Jurkat, Clone E6-1 (cell line): ENCODE results near the gene MRPL50.

ENCODE experiments used
- DNase-seq: peaks from one replicate; pipeline ENCODE4 v3.0.0-alpha.2; 2011; ENCODE audit warnings: low read depth, low spot score
- H3K4me3 ChIP-seq: 2 replicates; pipeline ENCODE4 v1.5.1; 2011; ENCODE audit warnings: mild to moderate bottlenecking, low read length, control low read depth, moderate library complexity

Gene MRPL50

GRCh38 chr9:101383361-101383760, 15.1 kb downstream of the MRPL50 start:
- DNase-seq: no peak
- H3K4me3 ChIP-seq: no peak overlapping the region

DNA sequence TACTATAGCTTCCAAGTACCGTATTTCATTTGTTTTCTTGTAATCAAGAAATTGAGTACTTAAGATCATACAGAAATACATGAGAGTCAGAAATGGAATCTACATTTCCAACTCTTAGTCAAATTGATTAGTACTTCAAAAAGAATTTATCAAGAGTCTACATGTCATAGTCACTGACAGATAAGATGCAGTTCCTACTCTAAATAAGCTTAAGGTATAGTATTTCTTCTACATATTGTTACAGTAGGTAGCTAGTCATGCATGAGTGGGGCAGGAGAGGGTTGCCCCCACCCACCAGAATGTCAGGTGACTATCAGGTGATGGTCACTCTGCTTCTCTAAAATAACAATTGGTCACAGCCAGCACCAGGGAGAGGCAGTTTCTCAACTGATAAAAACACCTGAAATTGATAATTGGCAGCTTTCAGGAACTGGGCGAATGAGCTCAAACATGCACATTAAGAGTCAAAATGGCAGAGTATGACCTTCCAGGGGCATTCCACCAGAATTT, 16.5 kb downstream of the MRPL50 start:
- no peak for DNase-seq

DNA sequence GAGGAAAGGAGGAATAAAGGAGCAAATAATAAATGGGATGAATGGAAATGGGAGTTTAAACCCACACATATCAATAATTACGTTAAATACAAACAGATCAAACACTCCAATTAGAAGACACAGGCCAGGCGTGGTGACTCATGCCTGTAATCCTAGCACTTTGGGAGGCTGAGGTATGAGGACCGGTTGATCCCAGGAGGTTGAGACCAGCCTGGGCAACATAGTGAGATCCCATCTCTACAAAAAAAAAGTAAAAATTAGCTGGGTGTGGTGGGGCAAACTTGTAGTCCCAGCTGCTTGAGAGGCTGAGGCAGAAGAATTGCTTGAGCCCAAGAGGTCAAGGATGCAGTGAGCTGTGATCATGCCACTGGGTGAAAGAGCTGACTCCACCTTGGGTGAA, 17.3 kb downstream of the MRPL50 start:
- no peak overlapping the region for H3K4me3 ChIP-seq
- DNase-seq: no peak

More for the DNA sequence above, 16.5 kb downstream of the MRPL50 start:
- H3K4me3 ChIP-seq: no peak overlapping the region

GRCh38 chr9:101380295-101380694, 18.1 kb downstream of the MRPL50 start:
- no peak for DNase-seq
- no peak overlapping the region for H3K4me3 ChIP-seq

DNA sequence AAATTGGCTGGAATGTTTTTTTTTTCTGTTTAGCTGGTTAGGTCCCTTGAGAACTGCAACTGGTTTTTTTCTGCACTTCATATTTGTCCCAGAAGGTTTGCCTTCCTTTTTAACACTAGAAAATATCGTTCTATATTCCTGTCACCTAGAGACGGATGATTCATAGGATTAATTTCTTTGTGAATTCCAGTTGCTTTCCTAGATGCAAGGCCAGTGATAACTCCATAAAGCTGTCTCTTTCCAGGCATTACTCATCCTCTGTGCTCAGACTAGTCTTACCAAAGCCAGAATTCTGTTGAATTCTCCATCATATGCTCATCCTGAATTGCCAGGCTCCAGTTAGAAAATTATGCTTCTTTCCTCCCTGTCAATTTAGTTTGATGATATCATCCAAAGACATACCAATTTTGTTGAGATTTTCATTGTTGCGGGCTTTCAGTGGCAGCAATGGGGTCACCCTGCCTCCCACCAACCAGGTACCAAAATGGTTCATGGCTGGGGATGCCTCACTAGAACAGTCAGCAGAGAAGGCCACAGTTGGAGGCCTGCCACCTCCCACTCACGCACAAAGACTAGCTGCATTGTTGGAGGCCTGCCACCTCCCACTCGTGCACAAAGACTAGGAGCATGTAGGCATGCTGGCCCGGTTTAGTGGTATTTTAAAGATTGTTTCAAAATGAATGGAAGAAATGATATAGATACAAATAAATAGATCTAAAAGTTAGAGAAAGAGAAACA, 22.1 kb downstream of the MRPL50 start:
- H3K4me3 ChIP-seq: no peak overlapping the region
- DNase-seq: no peak

- DNase-seq: no peak
- H3K4me3 ChIP-seq: no peak overlapping the region
These were observed 22.9 kb downstream of the MRPL50 start for GRCh38 chr9:101375546-101375945.

- no peak overlapping the region for H3K4me3 ChIP-seq
- DNase-seq: no peak
These were observed 25.9 kb downstream of the MRPL50 start for GRCh38 chr9:101372327-101373118.

GRCh38 chr9:101371813-101372212, 26.6 kb downstream of the MRPL50 start:
- no peak overlapping the region for H3K4me3 ChIP-seq
- DNase-seq: no peak

- H3K4me3 ChIP-seq: no peak overlapping the region
- DNase-seq: no peak
These were observed 28.4 kb downstream of the MRPL50 start for GRCh38 chr9:101369884-101370531.

- no peak overlapping the region for H3K4me3 ChIP-seq
- DNase-seq: no peak
These were observed 29.1 kb downstream of the MRPL50 start for GRCh38 chr9:101369286-101369685.

- no peak for DNase-seq
These were observed 31.1 kb downstream of the MRPL50 start for GRCh38 chr9:101367323-101367722.

GRCh38 chr9:101366038-101366756, 32.2 kb downstream of the MRPL50 start:
- DNase-seq: no peak
- H3K4me3 ChIP-seq: no peak overlapping the region

More at GRCh38 chr9:101367323-101367722, 31.1 kb downstream of the MRPL50 start:
- H3K4me3 ChIP-seq: no peak overlapping the region

DNA sequence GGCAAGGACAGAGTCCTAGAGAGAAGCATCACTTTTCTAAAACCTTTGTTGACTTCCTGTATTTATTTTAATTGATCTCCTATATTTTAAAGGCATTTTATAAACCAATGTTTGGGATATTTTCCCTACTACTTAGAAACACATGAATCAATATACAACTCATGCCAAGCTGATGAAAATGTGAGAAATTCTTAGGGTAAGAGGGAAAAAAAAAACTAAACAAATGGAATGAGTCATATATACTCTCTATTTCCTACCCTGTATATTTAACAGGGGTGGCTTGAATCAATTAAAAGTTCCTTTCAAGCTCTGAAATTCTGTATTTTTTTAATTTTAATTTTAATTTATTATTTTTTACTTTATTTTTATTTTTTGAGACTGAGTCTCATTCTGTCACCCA, 33.2 kb downstream of the MRPL50 start:
- H3K4me3 ChIP-seq: no peak overlapping the region
- no peak for DNase-seq

GRCh38 chr9:101362450-101362849, 36.0 kb downstream of the MRPL50 start:
- DNase-seq: no peak
- no peak overlapping the region for H3K4me3 ChIP-seq

DNA sequence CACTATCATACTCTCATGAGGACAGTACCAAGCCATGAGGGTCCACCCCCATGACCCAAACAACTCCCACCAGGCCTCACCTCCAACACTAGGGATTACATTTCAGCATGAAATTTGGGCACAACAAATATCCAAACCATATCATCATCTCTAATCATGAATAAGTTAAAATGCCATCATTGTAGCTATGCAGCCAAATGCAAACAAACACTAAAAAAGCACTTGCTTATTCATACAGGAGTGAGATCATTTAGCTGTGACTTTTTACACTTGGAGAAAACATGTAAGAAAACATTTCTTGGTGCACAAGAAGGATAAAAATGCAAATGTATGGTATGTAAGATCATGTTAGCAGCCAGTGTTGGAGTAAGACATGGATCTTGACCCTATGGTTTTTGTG, 37.8 kb downstream of the MRPL50 start:
- DNase-seq: no peak
- H3K4me3 ChIP-seq: no peak overlapping the region

DNA sequence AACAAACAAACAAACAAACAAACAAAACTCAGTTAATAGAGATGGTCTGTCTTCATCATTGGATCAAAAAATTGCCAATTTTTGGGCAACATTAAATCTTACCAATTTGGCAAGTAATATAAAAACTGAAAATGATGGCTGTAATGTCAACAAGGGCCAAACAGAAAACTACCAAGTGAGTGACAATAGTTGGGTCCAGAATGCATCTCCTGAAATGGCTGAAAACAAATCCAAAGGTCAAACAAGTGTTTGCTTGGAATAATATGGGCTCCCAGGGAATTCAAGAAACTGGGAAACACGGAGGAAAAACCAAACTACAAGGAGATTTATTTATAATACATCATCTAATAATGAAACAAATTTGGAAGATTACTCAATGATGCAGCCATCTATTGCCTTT, 38.7 kb downstream of the MRPL50 start:
- no peak overlapping the region for H3K4me3 ChIP-seq
- DNase-seq: no peak

DNA sequence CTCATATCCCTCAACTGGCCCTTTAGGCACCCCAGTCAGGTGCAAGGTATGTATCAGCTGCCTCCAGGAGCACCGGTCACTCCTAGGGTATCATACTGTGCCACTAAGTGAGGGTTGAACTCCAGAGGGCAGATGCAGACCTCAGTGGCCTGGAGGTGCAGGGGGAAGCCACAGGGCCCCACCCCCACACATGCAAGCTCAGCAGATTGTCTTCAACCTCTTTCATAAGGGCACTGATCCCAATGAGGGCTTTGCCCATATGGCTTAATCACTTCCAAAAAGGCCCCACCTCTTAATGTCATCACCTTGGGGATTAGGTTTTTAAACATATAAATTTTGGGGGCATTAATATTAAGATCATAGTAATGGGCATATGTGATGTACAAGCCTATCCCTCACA, 41.8 kb downstream of the MRPL50 start:
- H3K4me3 ChIP-seq: no peak overlapping the region
- DNase-seq: no peak

GRCh38 chr9:101354765-101355708, 43.4 kb downstream of the MRPL50 start:
- no peak for DNase-seq

More at GRCh38 chr9:101354765-101355708, 43.4 kb downstream of the MRPL50 start:
- no peak overlapping the region for H3K4me3 ChIP-seq
